Measurements from ENCODE around the gene CPA3.

Gene CPA3

DNA sequence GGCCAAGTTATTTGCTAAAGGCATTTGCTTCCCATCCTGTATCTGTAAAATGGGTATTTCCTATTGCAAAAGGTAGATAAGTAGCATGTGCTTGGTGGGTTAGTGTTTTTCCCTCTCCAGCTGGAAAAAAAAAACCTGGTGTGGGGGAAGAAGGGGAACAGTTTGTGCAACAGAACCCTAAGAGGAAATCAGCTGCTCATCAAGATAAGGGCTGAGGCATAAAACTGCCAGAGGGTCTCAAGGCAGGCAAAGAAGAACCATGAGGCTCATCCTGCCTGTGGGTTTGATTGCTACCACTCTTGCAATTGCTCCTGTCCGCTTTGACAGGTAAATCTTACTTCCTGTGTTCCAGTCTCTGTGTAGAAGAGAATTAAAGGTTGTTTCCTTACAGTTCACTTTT, at the start of gene CPA3:
CPA3 (plus strand) TSS at position 248 of the 400 bp plus-strand sequence; CDS start at position 260, 12 bp downstream.
- DNase-seq (ENCODE audit: low read depth in 2 of 2), result no peak

DNA sequence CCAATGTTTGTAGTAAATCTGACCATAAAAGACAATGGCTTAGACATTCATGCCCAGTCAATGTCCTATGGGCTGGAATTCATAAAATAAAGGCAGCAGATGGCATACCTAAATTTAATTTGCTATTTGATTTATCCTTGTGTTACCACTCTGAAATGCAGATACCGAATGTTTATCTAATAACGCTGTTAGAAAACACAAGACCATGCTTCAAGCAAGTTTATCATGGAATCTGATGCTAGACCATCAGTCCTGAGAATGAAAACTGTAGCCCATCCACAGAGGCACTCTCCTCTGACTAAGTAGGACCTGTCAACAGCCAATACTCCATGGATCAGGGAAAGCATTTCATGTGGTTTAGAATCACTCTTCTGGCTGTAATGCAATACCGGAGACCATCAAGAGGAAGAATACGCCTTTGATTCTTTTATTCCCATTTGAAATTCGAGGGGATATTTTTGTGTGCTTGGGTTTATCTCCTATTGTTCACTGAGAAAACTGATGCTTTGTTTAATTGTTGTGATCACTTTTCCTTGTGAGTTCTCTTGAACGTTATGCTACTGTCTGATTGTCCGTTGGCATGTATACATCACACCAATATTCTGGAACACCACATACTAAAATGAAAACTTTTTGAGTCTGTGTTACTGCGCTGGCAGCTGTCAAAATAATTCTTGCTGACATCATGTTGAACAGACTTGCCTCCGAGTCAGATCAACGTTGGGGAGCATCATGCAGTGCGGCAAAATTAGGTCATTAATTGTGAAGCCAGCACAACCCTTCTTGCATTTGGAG, 49.6 kb upstream of the CPA3 start:
- no peak for DNase-seq (ENCODE audit: low read depth in 2 of 2)

GRCh38 chr3:148816427-148816826, 48.7 kb upstream of the CPA3 start:
- DNase-seq (ENCODE audit: low read depth in 2 of 2), result no peak

GRCh38 chr3:148816981-148817525, 48.0 kb upstream of the CPA3 start:
- DNase-seq (ENCODE audit: low read depth in 2 of 2), result no peak

- no peak for DNase-seq (ENCODE audit: low read depth in 2 of 2)
Observed at GRCh38 chr3:148820361-148821245, 44.5 kb upstream of the CPA3 start.

GRCh38 chr3:148823026-148823425, 42.1 kb upstream of the CPA3 start:
- no peak for DNase-seq (ENCODE audit: low read depth in 2 of 2)

DNA sequence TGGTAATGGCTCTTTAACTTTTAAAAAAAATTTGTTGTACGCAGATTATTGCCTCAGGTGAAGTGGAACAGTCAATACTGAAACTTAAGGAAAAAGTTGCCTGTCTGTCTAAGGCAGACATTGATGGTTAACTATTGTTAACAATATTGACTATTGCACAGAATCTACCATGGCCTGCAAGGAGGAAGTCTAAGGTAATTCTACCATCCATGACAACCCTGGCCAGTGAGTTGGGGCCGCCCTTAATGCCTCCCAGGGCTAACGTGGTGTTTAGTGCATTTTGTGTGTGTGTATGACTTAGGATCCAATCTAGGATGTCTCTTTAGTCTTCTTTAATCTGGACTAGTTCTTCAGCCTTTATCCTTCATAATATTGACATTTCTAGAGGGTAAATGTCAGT, 39.6 kb upstream of the CPA3 start:
- DNase-seq (ENCODE audit: low read depth in 2 of 2), result no peak

DNA sequence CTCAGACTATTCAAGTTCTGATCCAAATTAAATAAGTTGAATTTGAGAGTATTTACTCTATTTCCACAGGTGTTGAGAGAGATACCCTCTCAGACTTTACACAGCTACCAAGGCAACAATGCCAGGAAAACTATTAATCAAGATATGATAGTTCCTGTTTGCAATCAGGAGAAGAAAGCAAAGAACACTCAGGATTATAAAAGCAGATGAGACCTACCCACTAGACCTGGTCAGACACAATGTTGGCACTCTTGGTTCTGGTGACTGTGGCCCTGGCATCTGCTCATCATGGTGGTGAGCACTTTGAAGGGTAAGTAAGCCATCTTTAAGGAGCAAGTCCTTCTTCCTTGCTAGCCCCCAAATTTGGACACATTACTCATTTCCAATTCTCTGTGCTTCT, 37.5 kb upstream of the CPA3 start, which contains the start of gene CPB1:
CPB1 (plus strand) TSS at position 227 of the 400 bp plus-strand sequence; CDS start at position 240, 13 bp downstream.
- DNase-seq (ENCODE audit: low read depth in 2 of 2), result no peak

DNA sequence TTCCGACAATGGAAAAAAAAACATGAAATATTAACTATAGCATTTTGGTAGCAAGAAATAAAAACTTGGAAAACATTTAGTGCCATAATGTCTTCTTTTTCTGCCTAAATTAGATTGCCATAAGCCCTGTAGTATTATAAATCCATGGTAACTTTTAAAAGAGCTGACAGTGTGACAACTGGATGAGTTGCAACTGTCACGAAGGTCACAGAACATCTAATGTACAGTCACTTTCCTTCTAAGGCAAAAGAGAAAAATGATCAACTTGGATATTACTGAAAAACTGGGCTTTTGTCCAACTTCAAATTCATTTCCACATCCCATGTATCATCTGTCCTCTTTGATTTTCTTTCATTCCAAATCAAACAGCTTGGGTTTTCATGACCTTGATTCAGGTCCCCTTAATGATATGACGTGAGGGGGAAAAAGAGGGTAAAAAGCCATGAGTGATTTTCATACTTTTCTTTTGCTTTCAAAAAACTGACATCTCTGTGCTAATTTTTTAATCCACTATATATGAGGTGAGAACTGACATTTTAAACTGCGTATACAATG, 36.9 kb upstream of the CPA3 start:
- DNase-seq (ENCODE audit: low read depth in 2 of 2), result no peak

DNA sequence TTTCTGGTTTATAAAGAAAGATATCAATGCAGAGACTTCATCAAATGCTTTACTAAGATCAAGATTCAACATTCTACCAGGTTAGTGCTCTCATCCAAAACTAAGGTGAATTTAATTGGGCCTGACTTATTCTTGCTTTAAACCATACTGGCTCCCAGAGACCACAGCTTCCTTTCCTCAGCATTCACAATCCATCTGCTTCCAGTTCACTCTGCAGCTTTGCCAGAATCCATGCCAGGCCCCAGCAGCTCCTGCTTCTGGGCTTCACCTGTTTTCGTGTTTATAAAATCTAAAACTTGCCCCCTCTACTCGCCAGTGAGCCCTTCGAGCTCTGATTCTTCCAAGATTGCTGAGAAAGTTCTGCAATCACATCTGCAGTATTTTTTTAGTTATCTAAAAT, 35.2 kb upstream of the CPA3 start:
- DNase-seq (ENCODE audit: low read depth in 2 of 2), result no peak

DNA sequence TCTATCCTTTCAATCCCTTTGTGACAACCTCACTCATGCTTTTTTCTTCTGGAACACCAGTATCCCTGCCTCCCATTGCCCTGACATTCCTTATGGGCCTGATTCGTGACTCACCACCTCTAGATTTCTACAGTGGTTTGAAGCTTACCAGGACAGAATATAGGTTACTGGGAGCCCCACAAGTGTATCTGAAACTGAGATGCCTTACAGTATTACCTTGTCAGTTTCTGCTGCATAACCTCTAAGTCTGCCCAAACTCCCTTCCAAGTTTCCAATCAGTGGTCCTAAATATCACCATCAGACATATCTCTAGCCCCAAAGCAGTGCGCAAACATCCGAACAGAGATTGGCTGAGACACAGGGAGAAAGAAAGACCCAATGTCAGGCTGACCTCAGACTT, 31.9 kb upstream of the CPA3 start:
- DNase-seq (ENCODE audit: low read depth in 2 of 2), result no peak

GRCh38 chr3:148839805-148840204, 25.3 kb upstream of the CPA3 start:
- DNase-seq (ENCODE audit: low read depth in 2 of 2), result no peak

- DNase-seq (ENCODE audit: low read depth in 2 of 2), result no peak
Observed at GRCh38 chr3:148840451-148840850, 24.6 kb upstream of the CPA3 start.

- no peak for DNase-seq (ENCODE audit: low read depth in 2 of 2)
Observed at GRCh38 chr3:148845756-148846395, 19.2 kb upstream of the CPA3 start.

DNA sequence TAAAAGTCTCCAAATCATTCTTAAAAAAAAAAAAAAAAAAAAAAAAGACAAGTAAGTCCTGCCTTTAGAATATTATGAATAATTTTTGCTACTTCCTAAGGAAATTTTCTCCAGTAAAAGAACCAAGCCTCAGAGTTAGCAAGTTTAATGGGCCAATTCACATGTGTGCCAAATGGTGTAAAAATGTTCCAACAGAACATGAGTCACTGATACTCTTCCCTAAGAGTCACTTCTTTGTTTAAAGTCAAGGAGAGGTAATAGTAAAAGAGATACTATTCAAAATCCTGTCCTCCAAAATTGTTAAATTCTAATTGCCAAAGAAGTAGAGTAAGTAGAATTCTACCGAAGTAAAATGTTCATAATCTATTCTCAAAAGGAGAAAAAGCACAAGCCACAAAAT, 17.7 kb upstream of the CPA3 start:
- no peak for DNase-seq (ENCODE audit: low read depth in 2 of 2)

DNA sequence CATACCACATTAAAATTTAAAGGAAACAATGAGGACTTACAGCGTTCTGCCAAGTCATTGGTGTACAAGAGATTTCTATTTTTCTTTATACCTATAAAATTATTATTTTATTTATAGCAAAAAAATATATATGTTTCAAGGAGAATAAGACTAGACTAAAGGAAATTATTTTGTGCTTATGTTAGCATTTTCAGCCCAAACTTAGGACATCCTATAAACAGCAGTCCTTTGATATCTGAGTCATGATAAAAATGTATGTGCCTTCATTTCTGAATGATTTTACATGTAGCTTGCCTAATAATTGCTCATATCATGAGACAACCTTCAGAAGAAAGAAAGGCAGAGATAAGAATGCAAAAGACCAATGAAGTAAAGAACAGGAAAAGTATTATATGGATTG, 16.7 kb upstream of the CPA3 start:
- no peak for DNase-seq (ENCODE audit: low read depth in 2 of 2)

DNA sequence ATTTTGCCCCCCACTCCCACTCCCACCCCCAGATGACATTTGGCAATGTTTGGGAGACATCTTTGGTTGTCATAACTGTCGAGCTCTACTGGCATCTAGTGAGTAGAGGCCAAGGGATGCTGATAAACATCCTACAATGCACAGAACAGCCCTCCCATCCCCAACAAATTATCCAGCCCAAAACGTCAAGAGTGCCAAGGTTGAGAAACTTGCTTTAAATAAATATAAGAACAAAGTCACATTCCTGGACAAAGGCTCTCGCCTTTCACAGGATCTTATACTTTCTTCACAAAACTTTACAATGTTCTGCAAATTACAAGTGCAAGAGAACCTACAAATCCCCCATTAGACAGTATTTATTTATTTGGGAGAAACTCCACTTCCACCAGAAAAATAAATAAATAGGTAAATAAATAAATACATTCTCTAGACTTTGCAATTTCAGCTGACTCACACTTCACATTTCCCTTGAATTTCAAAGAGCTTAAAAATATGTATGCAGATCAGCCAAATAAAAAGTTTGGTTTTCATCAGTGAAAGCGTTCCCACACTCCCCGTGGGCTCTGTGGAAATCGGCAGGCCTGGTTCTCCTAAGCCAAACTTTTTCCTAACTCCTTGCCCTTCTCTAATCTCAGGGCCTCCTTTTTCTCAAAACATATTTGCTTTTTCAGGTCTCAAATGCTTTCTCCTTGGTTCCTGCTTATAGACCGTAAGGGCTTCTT, 12.7 kb upstream of the CPA3 start:
- DNase-seq (ENCODE audit: low read depth in 2 of 2), result no peak

GRCh38 chr3:148853076-148853475, 12.0 kb upstream of the CPA3 start:
- DNase-seq (ENCODE audit: low read depth in 2 of 2), result no peak

GRCh38 chr3:148854061-148854460, 11.0 kb upstream of the CPA3 start:
- no peak for DNase-seq (ENCODE audit: low read depth in 2 of 2)

DNA sequence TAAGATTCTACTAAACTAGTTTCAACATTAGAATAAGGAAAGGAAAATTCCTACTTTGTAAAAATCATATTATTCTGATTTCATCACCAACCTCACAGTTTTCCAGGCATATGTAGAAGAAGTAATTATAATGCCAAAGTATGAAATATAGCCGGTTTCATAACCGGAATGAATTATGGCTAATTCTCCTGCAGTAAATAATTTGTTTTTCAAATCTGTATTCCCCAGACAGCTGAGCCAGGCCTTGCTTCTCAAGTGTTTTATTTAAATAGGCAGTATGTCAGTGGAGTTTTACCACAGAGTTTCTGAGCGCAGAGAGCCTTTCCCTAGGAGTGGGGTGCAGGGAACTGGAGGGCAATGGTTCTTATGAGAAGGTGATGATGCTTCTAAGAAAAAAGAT, 8.7 kb upstream of the CPA3 start:
- no peak for DNase-seq (ENCODE audit: low read depth in 2 of 2)

- DNase-seq (ENCODE audit: low read depth in 2 of 2), result no peak
Observed at GRCh38 chr3:148857316-148857715, 7.8 kb upstream of the CPA3 start.

All from stimulated activated CD4-positive, alpha-beta T cell treated with anti-CD3 and anti-CD28 coated beads, Interleukin-1b, Interleukin-23, amount 100 ng/mL, for 4 hours (primary cell).